NCI-H446 treated with DMSO at 0.1 percent for 48 hours (cell line): Measurements from ENCODE around the gene CA9.

Source experiments
- DNase-seq: peaks from one replicate; lab custom pipeline; 2025; lab: John Stamatoyannopoulos, UW

Gene CA9

GRCh38 chr9:35717132-35717870 is 43.6 kb downstream of the CA9 start:
- no peak for DNase-seq

GRCh38 chr9:35718721-35719511 is 45.2 kb downstream of the CA9 start:
- DNase-seq, result no peak

GRCh38 chr9:35719546-35719945 is 45.8 kb downstream of the CA9 start:
- no peak for DNase-seq

- no peak for DNase-seq
These were observed 49.7 kb downstream of the CA9 start for GRCh38 chr9:35723426-35723825.

- no peak for DNase-seq
These were observed 50.2 kb downstream of the CA9 start for GRCh38 chr9:35723908-35724307.

GRCh38 chr9:35725362-35725761 is 51.6 kb downstream of the CA9 start:
- DNase-seq, result no peak

- DNase-seq, result no peak
These were observed 53.2 kb downstream of the CA9 start for GRCh38 chr9:35726931-35727330.

- no peak for DNase-seq
These were observed 53.9 kb downstream of the CA9 start for GRCh38 chr9:35727676-35728040.

- no peak for DNase-seq
These were observed 54.6 kb downstream of the CA9 start for GRCh38 chr9:35728041-35728971.

- DNase-seq, result no peak
These were observed 55.4 kb downstream of the CA9 start for GRCh38 chr9:35729101-35729500.

- DNase-seq, result peak; percentile 7
These were observed 56.2 kb downstream of the CA9 start for GRCh38 chr9:35729700-35730485.

- DNase-seq, result no peak
These were observed 56.7 kb downstream of the CA9 start for GRCh38 chr9:35730486-35730854.
